ENCODE measurements around the gene ORMDL3.

The ORMDL3 gene, protein sequence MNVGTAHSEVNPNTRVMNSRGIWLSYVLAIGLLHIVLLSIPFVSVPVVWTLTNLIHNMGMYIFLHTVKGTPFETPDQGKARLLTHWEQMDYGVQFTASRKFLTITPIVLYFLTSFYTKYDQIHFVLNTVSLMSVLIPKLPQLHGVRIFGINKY

DNA sequence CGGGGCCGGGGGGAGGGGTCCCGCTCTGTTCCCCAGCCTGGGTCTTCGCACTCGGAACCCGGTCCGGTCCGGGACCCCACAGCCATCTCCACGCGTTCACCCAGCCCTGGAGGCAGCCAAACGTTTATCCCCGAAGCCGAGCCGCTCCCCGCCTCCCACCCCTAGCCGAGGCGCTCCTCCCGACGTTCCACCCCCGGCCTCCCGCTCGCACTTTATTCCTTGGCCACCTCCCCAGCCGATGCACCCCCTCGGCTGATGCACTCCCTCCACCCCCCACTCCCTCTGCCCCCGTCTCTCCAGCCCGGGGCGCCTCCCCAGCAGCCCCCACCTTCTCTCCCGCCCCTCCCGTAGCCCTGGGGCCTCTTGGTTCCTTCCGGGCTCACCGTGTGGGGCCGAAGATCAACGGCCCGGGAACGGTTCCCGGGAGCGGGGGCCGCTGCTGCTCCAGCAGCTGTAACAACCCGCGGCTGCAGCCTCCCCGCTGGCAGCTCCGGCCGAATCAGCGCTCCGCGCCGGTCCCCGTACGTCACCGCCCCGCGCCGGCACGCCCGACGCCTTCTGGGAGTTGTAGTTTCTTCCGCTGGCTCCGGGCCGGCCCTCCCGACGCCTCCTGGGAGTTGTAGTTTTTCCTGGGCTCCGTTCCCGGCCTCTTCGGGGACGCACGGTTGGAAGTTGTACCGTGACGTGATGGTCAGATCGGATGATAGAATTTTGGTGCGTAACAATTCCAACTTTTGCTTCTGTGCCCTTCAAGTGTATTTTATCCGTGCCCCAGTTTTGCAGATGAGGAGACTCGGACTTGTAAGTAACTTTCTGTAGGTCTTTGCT lies at the start of gene ORMDL3, which contains the start of gene LRRC3C:
TSS of gene ORMDL3 (minus strand) at position 501 of the 828 bp plus-strand sequence. CDS start 3,398 bp downstream, outside the sequence.
TSS of gene LRRC3C (plus strand) at position 632 of the 828 bp plus-strand sequence. CDS start 13,792 bp downstream, outside the sequence.
- DNase-seq, result peak; percentile 94

- DNase-seq, result no peak
Measured at GRCh38 chr17:39975801-39976200, 48.4 kb upstream of the ORMDL3 start.

DNA sequence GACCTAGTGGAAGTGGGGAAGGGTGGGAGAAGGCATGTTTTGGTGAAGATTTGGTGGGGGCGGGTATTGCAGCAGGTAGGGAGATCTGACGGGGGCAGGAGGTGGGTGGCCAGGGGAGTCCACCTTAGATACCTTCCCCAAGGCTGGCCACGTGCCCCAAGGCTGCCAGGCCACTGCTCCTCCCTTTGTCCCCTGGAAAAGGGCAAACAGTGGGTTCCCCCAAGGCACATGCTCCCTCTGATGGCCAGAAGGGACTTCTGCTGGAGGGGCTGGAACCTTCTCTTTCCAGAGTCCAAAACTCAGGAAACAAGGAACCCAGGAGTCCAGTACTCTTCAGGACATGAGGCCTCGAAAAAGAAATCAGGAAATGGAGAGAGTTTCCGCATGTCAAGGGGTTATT lies 47.0 kb upstream of the ORMDL3 start:
- DNase-seq, result no peak

DNA sequence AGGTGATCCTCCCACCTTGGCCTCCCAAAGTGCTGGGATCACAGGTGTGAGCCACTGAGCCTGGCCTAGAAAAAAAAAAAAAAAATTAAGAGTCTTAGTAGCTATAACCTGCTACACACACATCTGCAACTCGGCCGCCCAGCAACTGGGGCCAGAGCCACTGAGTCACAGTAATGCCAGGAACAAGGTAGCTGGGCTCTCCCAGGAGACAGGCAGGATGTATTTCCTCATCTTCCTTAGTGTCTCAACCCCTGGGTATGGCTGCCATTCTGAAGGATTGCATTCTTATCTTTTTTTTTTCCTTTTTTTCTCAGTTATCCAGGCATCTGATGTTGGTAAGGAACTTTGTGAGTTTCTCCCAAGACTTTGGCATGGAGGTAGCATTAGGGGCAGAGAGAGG lies 46.1 kb upstream of the ORMDL3 start:
- no peak for DNase-seq

- DNase-seq, result peak; percentile 41
Measured at GRCh38 chr17:39972271-39972670, 44.9 kb upstream of the ORMDL3 start.

GRCh38 chr17:39971076-39971603 lies 43.7 kb upstream of the ORMDL3 start:
- no peak for DNase-seq

GRCh38 chr17:39970157-39970692 lies 42.8 kb upstream of the ORMDL3 start:
- DNase-seq, result no peak

DNA sequence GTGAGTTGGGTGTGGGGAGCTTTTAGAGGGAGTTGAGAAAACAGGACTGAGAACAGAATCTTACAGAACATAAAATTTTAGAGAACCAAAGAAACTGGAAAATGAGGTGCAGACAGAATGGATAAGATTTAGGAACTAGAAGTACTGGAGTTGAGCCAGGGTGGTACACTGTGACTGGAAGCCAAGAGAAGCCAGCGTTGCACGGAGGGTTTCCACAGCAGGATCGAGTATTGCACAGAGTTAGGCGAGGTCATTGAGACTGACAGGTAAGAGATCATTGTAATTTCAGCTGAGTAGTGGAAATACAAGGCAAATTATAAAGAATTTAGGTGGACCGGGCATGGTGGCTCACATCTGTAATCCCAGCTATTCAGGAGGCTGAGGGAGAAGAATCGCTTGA lies 42.0 kb upstream of the ORMDL3 start:
- DNase-seq, result no peak

GRCh38 chr17:39968761-39969160 lies 41.4 kb upstream of the ORMDL3 start:
- DNase-seq, result no peak

DNA sequence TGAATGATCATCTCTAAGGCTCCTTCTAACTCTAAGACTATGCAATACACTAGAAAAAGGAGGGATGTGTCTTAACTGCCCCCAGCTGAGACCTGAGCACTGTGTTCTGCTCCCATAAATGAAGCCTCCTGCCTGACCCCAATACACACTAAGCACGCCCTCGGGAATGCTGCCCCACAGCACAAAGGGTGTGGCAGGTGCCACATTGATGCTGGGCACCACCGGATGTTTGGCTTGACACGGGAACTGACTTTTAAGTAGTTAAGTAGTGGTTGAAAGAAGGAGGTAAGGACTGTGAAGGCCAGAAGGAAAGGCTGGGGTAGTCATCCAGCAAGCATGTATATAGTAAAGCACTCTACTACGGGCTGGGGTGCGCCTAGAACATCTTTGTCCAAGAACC lies 39.4 kb upstream of the ORMDL3 start:
- DNase-seq, result no peak

DNA sequence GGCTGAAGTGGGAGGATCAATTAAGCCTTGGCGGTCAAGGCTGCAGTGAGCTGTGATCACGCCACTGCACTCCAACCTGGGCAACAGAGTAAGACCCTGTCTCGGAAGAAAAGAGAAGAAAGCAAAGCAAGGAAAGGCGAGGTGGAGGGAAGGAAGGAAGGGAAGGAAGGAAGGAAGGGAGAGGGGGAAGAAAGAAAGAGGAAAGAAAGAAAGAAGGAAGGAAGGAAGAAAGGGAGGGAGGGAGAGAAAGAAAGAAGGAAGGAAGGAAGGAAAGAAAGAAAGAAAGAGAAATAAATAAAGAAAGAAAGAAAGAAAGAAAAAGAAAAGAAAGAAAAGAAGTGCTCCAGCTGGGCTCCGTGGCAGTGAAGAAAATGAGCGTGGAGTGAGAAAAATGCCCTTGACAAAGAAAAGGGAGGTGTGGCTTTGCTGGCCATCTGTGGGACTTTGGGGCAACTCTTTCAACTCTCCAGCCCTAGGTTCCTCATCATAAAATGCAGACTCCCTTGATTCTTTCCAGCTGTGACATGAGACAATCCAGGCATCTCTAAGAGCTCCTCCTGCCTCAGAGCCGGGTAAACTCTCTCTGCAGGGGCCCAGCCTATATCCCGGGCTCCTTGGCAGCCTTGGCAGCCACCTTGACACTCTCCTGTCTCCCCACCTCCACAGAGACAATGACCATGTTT lies 37.8 kb upstream of the ORMDL3 start:
- DNase-seq, result no peak

DNA sequence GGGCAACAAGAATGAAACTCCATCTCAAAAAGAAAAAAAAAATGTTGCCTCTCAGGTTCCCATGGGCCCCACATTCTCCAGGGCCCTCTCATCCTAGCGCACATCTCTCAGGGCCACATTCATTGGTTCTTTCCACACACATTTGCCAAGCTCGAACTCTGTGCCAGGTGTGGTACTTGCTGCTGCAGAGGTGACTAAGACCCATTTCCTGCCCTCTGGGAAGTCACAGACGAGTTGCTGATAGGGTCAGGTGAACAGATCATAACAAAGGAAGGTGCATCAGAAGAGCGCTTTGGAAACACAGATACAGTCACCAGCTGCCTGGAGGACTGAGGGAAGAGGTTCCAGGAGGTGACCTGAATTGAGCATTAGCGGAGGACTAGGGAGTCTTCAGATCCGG lies 36.4 kb upstream of the ORMDL3 start:
- DNase-seq, result no peak

DNA sequence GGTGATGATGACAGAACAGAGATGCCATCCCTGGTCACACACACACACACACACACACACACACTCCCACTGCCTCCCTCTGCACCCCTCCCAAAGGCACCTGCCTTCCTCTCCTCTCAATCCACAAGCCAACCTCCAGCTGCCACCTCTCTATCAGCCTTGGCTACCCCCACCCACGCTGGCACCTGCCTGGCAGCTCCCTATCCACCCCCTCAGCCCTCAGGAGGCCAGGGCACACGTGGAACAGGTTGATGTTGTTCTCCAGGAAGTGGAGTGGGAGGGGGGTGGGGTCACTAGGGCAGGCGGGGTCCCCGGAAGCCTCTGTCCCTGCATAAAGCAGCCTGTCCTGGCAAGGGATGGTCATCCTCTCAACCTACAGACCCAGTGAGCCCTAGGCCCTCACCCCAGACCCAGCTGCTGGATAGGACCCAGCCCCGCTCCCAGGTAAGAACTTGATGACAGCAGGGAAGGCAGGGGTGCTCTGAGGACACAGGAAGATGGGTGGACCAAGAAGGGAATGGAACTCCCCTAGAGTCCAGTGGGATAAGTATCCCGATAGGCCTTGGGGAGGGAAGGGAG lies 35.3 kb upstream of the ORMDL3 start, which contains the start of gene GSDMA:
TSS of gene GSDMA (plus strand) at position 363 of the 579 bp plus-strand sequence. CDS start 2,684 bp downstream, outside the sequence.
- no peak for DNase-seq

GRCh38 chr17:39960524-39961041 lies 33.2 kb upstream of the ORMDL3 start:
- no peak for DNase-seq

DNA sequence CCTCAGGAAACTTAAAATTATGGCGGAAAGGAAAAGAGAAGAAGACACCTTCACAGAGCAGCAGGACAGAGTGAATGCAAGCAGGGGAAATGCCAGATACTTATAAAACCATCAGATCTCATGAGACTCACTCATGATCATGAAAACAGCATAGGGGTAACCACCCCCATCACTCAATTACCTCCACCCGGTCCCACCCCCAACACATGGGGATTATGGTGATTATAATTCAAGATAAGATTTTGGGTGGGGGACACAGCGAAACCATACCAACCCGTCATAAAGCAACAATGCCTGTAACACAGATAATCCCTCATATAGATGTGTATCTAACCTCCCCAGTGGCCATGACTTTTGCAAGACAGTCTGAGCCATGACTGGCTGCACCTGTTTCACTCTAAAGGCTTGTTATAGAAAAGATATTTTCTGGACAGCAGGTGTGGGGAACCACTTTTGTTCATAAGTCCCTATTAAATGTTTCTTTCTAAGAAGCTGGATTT lies 28.4 kb upstream of the ORMDL3 start:
- peak; percentile 30 for DNase-seq

- DNase-seq, result no peak
Measured at GRCh38 chr17:39954876-39955275, 27.5 kb upstream of the ORMDL3 start.

DNA sequence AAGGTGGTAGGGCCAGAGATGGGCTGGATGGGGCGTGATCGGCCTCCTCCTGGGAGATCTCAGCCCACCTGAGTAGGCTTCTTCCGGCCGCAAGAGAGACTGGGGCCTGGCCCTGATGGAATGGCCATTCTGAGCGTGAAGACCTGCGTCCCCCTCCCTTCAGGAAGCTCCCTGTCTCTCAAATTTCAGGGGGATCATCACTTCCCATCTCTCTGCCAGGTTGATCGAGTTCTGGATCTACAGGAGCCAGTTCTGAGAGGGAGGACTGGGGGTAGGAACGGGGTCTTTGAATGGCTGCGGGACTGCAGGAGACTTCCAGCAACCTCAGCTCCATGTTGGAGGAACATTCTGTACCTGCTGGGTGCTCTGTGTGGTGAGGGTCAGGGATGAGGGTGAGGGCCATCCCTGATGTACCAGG lies 26.1 kb upstream of the ORMDL3 start:
- no peak for DNase-seq

DNA sequence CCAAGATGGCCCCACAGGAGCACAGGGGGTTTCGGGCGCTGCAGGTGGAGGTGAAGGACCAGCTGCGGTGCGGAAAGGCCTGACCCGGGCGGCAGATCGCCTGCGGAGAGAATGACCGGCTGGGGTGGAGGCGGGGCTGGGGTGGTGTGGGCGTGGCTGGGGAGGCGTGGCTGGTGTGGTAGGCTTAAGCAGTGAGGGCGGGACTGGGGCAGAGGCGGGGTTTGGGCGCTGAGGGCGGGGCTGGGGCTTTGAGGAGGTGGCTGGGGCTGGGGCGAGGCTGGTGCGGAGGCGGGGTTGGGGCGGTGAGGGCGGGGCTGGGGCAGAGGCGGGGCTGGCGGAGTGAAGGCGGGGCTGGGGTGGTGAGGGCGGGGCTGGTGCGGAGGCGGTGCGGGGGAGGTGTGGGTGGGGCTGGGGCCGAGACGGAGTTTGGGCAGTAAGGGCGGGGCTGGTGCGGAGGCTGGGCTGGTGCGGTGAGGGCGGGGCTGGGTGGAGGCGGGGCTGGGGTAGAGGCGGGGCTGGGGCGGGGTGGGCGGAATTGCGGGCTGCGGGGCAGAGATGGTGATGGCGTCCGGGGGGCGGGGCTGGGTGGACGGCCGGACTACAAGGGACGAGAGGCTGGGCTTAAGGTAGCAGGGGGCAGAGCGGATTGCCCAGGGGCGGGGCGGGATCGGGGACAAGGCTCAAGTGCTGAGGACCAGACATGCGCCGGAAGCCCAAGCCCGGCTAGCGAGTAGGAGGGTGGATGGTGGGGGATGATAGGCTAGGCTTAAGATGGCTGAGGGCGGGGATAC lies 25.5 kb upstream of the ORMDL3 start:
- DNase-seq, result peak; percentile 97

GRCh38 chr17:39951924-39952679 lies 24.7 kb upstream of the ORMDL3 start:
- no peak for DNase-seq

DNA sequence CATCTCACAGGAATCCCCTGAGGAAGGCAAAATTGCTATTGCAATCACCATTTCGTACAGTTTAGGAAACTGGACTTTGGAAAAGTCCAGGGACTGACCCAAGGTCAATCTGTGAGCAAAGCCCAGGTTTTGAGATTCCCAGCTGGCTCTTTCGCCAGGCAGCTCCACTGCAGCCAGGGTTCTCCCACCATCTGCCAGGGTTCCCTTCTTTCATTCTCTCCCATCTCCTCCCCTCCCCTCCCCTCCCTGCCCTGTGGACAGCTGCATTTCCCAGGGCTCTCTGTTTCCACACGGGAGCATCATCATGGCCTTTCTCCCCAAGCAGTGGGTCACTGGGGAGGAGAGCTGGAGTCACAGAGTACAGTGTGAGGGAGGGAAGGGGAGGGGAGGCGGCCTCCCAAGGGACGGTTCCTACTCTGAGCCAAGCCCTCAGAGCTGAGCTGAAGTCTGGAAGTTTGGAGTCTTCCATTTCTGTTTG lies 23.5 kb upstream of the ORMDL3 start:
- DNase-seq, result no peak
